ENCODE results near the gene SMCO3. TPM values are rescaled to one million over a fixed set of nuclear protein-coding genes. Genes with fewer than 3 reads are reported as not detected.
A peak's percentile ranks its signal among the peaks of the same experiment; 100 is the strongest.

SMCO3 gene
- total and polyA plus RNA-seq, 10 of the 15 experiments (the other 5 are each of a cell fraction or from before 2014, with no cell fraction given), result 0.05 to 0.35 (median 0.10) TPM; not detected in 6

GRCh38 chr12:14774074-14774905, 39.7 kb downstream of the SMCO3 start (continued):
- no peak for TF ChIP-seq ZBTB33 (IDR thresholded peaks at IDR 0.05)
- no peak for TF ChIP-seq RAD51 (IDR thresholded peaks at IDR 0.05)
- peak; percentile 99 for TF ChIP-seq PBX3 (IDR thresholded peaks at IDR 0.05; ENCODE audit: insufficient replicate concordance, low read depth, low read length)
- no peak for TF ChIP-seq ZBTB4 (CRISPR knock-in tag; IDR thresholded peaks at IDR 0.05)
- peak; percentile 66 for TF ChIP-seq NFIC (IDR thresholded peaks at IDR 0.05; ENCODE audit: low read depth, low read length)
- no peak for TF ChIP-seq CREM (IDR thresholded peaks at IDR 0.05; ENCODE audit: low read depth)
- peak; percentile 95 for TF ChIP-seq IRF3 (IDR thresholded peaks at IDR 0.05)
- TF ChIP-seq TCF7 (IDR thresholded peaks at IDR 0.05; ENCODE audit: borderline replicate concordance), result no peak
- no peak for TF ChIP-seq SPI1 (IDR thresholded peaks at IDR 0.05; ENCODE audit: borderline replicate concordance, insufficient read depth, low read depth, low read length)
- no peak for TF ChIP-seq ZBTB11 (CRISPR knock-in tag; IDR thresholded peaks at IDR 0.05)
- no peak for TF ChIP-seq ELK1 (IDR thresholded peaks at IDR 0.05; ENCODE audit: low read depth, low read length)
- peak; percentile 31; the same call in 1 of the 2 replicates for TF ChIP-seq ZNF217 (IDR thresholded peaks at IDR 0.05)
- TF ChIP-seq RBBP5 (conservative IDR thresholded peaks at IDR 0.05), result no peak
- no peak for TF ChIP-seq CHD4 (IDR thresholded peaks at IDR 0.05)
- TF ChIP-seq CREB1 (IDR thresholded peaks at IDR 0.05; ENCODE audit: low read depth), result peak; percentile 73
- no peak for TF ChIP-seq HCFC1 (IDR thresholded peaks at IDR 0.05; ENCODE audit: low read length)
- no peak for TF ChIP-seq JUNB (IDR thresholded peaks at IDR 0.05)
- 0 out of 2 replicates have a peak, but pooled peaks have one; percentile 5 for TF ChIP-seq RFX5 (IDR thresholded peaks at IDR 0.05; ENCODE audit: low read depth, low read length)
